ENCODE measurements around the gene ANOS1.
"Not testable (repeated sequence)": the region's sequence is repeated elsewhere in the genome, so short reads cannot be mapped to it uniquely, and the experiment has no call there.

ANOS1 gene

GRCh38 chrX:8607326-8607725 lies 124.6 kb downstream of the ANOS1 start:
- DNase-seq = no peak

DNA sequence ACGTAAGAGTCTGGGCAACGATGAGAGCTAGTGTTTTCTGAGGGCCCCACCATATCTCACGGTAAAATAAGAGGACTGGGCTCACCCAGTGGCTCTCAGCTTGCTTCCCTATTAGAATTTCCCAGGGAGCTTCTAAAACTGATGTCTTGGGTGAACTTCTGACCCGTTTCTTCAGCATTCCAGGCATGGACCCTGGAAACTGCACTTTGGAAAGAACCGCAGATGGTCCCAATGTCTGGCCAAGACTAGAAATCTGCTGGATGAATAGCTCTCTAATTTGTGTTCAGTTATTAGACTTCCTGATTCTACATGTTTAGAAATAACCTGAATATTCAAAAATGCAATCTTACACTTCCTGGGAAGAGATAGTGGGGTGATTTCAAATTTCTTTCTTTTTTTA lies 127.8 kb downstream of the ANOS1 start:
- peak; percentile 33 for DNase-seq

GRCh38 chrX:8591501-8591900 lies 140.4 kb downstream of the ANOS1 start:
- peak; percentile 17 for DNase-seq

- no peak for DNase-seq
Measured at GRCh38 chrX:8586953-8587352, 145.0 kb downstream of the ANOS1 start.

DNA sequence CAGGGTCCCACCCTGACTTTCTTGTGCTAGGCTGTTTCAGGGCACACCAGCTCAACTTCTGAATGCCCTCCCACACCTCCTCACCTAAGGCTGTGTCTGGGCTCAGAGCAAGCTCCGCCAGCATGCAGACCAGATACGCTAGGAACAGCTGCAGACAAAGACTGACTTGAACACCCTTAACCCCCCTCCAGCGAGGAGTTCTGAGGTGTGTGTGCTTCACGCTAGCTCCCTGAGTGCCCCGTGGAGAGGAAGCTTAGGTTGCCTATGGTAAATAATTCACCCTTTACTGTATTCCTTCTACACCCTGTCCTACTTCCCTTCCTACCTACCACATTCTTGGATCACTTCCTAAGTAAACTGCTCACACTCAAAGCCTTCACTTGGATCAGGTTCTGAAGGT lies 152.3 kb downstream of the ANOS1 start:
- DNase-seq = no peak

- no peak for DNase-seq
Measured at GRCh38 chrX:8576821-8577220, 155.1 kb downstream of the ANOS1 start.

- DNase-seq = no peak
Measured at GRCh38 chrX:8565729-8566128, 166.2 kb downstream of the ANOS1 start.

GRCh38 chrX:8548446-8548845 lies 183.5 kb downstream of the ANOS1 start:
- no peak for DNase-seq

GRCh38 chrX:8546715-8547114 lies 185.2 kb downstream of the ANOS1 start:
- no peak for DNase-seq

GRCh38 chrX:8520791-8521190 lies 211.1 kb downstream of the ANOS1 start:
- no peak for DNase-seq

- DNase-seq = no peak
Measured at GRCh38 chrX:8520178-8520577, 211.8 kb downstream of the ANOS1 start.

- DNase-seq = no peak
Measured at GRCh38 chrX:8504451-8504850, 227.5 kb downstream of the ANOS1 start.

- not testable (repeated sequence) for DNase-seq
Measured at GRCh38 chrX:8502101-8502500, 229.8 kb downstream of the ANOS1 start.

DNA sequence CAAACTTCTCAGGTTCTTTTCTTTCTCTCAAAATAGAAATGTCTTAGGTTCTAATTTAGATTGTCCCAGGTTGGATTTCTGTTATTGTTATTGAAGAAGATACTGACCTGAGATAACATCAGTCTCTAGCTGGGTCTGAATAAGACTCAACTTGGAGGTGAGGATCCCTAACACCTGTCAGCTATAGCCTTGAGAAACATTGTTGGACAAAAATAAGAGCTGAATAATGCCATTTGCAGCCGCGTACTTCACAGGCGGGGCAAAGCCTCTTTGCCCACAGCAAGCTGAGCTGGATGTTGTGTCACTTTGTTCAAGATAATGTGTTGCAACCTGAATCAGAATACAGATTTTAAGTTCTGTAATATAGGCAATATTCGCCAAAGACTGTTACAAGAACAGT lies 231.7 kb downstream of the ANOS1 start:
- DNase-seq = no peak

DNA sequence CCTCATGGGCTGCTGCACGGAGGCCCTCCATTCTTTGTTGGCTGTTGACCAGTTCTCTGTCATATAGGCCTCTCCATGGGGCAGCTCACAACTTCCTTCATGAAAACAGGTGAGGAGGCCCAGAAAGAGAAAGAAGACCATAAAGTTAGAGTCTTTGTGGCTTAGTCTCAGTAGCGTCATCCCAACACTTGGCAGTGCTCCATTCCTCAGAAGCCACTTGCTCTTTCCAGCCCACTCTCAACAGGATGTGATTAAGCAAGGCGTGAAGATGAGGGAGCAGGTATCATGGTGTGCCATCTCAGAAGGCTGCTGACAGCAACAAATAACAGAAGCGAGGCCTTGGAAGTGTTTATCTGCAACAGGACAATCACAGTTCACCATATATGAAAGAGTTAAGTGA lies 236.9 kb downstream of the ANOS1 start:
- DNase-seq = not testable (repeated sequence)

GRCh38 chrX:8484360-8484949 lies 247.5 kb downstream of the ANOS1 start:
- no peak for DNase-seq

Data from right hindlimb (tissue), 1 donor.